ENCODE results near the gene WFDC8. TPM values are rescaled to one million over a fixed set of nuclear protein-coding genes. Genes with fewer than 3 reads are reported as not detected.

WFDC8 gene
- total and polyA plus RNA-seq, 2 of the 13 experiments (the other 11 are each of a cell fraction or from before 2014, with no cell fraction given): not detected

DNA sequence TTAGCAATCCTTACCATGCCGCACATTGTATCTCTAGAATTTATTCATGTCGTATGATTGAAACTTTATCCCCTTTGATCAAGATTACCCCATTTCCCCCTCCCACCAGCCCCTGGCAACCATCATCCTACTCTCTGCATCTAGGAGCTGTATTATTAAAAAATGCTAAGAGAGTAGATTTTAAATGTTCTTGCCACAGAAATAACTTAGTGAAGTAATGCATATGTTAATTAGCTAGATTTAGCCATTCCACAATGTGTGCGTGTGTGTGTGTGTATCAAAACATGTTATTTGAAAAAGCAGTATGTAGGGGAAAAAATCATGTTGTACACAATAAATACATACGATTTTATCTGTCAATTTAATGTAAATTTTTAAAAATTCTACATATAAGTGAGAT is 51.8 kb downstream of the WFDC8 start (continued):
- TF ChIP-seq KLF16 (CRISPR knock-in tag; IDR thresholded peaks at IDR 0.05) (no peak), KDM5A (IDR thresholded peaks at IDR 0.05; ENCODE audit: borderline replicate concordance, low read length) (no peak)

DNA sequence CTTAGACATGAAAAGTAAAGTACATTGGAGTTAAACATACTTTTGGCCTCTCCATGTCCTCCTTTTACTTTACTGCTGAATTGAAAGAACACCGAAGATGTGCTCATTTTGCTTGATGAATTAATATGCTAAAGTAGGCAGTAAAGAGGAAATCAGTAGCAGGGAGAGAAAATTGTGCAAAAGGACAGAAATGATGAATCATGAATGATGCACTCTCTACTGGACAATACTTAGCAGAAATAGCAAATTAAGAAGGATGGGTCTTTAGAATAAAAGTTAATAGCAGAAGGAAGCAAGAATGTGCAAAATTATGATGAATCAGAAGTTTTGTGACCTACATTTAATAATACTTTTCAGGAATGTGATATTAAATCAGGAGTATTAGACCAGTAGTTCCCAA is 55.3 kb downstream of the WFDC8 start:
- BruUV-seq (replicated peaks): no TSS peak
- Histone ChIP-seq H3K36me3 (replicated peaks in 1 of 2; ENCODE audit: control insufficient read depth in 1 of 2, insufficient read depth in 2 of 2, low read length in 2 of 2) (no peaks in the 10 kb centered on the region), H3K4me1 (ENCODE audit: insufficient read depth, low read length) (no peaks in the 10 kb centered on the region), H3K9me3 (ENCODE audit: low read length) (no peaks in the 10 kb centered on the region), H4K20me1 (ENCODE audit: insufficient read depth, low read length) (no peaks in the 10 kb centered on the region), H3K27ac (ENCODE audit: extremely low read length, insufficient read depth, low read length) (no peak overlapping the region), H3K4me3 (replicated peaks in 1 of 3; ENCODE audit: insufficient read depth in 1 of 3, low read depth in 2 of 3, low read length in 3 of 3) (no peak overlapping the region), H3K79me2 (ENCODE audit: insufficient read depth, low read length) (no peaks in the 10 kb centered on the region), H3K9ac (ENCODE audit: insufficient read depth, low read depth, low read length) (no peak overlapping the region), H3K4me2 (ENCODE audit: low read depth, low read length) (no peak overlapping the region), H2AFZ (ENCODE audit: low read length) (no peak overlapping the region), H3K27me3 (ENCODE audit: control insufficient read depth in 1 of 2, insufficient read depth in 2 of 2, low read length in 2 of 2) (peaks cover 0 to 6% of the 10 kb centered on the region in 2 experiments; a peak in 1 of 5 replicates)
- DNase-seq (ENCODE audit: low spot score): no peak
- in situ Hi-C loops (cut with HindIII; ENCODE audit: extremely low pct_ligation_motif_present, low pct_unique_long_range_greater_than_20kb) (no loop called here), intact Hi-C loops (cut with micrococcal nuclease; ENCODE audit: unreplicated experiment) (no loop called here)
- 0% methylated on average over 1 of the region's 1 CpG for WGBS (ENCODE audit: low lambda C conversion rate)
- no peak for TF ChIP-seq RCOR2 (CRISPR knock-in tag; IDR thresholded peaks at IDR 0.05)
- CTCF ChIA-PET (ENCODE audit: low intra/inter-chr PET ratio, low total read pairs): no interaction called here
- POLR2A ChIA-PET: no interaction called here
- ATAC-seq: no peak
- no peak for FAIRE-seq

DNA sequence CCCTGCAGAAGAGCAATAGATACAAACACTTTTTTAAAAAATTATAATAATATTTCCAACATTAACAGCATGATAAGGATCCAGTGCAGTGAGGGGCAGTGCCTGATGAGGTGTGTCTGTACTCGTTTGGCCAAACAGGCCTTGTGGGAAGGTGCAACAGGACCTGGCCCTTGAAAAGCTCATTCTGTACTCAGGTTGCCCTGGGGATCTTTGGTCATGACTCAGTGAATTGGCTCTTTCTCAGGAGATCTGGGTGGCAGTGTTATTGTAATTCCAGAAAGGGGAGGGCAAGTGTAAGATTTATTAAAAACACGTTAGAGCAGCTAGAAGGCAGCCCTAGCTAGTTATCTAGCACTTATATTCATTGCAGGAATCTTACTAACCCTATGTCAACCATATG is 60.8 kb downstream of the WFDC8 start:
- H3K9me3 ChIP-seq (ENCODE audit: low read length): no peaks in the 10 kb centered on the region
- H3K9ac ChIP-seq (ENCODE audit: insufficient read depth, low read depth, low read length): no peak overlapping the region
- no peak overlapping the region for H2AFZ ChIP-seq (ENCODE audit: low read length)
- no peaks in the 10 kb centered on the region for H3K27me3 ChIP-seq (ENCODE audit: control insufficient read depth in 1 of 2, insufficient read depth in 2 of 2, low read length in 2 of 2)
- no peaks in the 10 kb centered on the region for H3K36me3 ChIP-seq (replicated peaks in 1 of 2; ENCODE audit: control insufficient read depth in 1 of 2, insufficient read depth in 2 of 2, low read length in 2 of 2)
- H4K20me1 ChIP-seq (ENCODE audit: insufficient read depth, low read length): no peaks in the 10 kb centered on the region
- H3K4me2 ChIP-seq (ENCODE audit: low read depth, low read length): no peak overlapping the region
- ChIA-PET CTCF (ENCODE audit: low intra/inter-chr PET ratio, low total read pairs) (no interaction called here), POLR2A (no interaction called here)
- no peak overlapping the region for H3K27ac ChIP-seq (ENCODE audit: extremely low read length, insufficient read depth, low read length)
- FAIRE-seq: no peak
- intact Hi-C loops (cut with micrococcal nuclease; ENCODE audit: unreplicated experiment) (no loop called here), in situ Hi-C loops (cut with HindIII; ENCODE audit: extremely low pct_ligation_motif_present, low pct_unique_long_range_greater_than_20kb) (no loop called here)
- no peak for ATAC-seq
- no peak for DNase-seq (ENCODE audit: low spot score)
- no peaks in the 10 kb centered on the region for H3K4me1 ChIP-seq (ENCODE audit: insufficient read depth, low read length)
- no peak overlapping the region for H3K4me3 ChIP-seq (replicated peaks in 1 of 3; ENCODE audit: insufficient read depth in 1 of 3, low read depth in 2 of 3, low read length in 3 of 3)
- no peaks in the 10 kb centered on the region for H3K79me2 ChIP-seq (ENCODE audit: insufficient read depth, low read length)
- no TSS peak for BruUV-seq (replicated peaks)
- TF ChIP-seq ZNF816 (CRISPR knock-in tag; IDR thresholded peaks at IDR 0.05; ENCODE audit: borderline replicate concordance) (no peak), SP5 (CRISPR knock-in tag; IDR thresholded peaks at IDR 0.05; ENCODE audit: borderline replicate concordance, low read depth) (no peak), KDM5B (CRISPR knock-in tag; IDR thresholded peaks at IDR 0.05; ENCODE audit: borderline replicate concordance) (no peak), RAD51 (IDR thresholded peaks at IDR 0.05; ENCODE audit: borderline replicate concordance) (no peak), ZNF616 (CRISPR knock-in tag; IDR thresholded peaks at IDR 0.05; ENCODE audit: low read depth) (no peak), SIN3B (IDR thresholded peaks at IDR 0.05; ENCODE audit: low read length) (no peak)
- TF ChIP-seq, protein P1, sequence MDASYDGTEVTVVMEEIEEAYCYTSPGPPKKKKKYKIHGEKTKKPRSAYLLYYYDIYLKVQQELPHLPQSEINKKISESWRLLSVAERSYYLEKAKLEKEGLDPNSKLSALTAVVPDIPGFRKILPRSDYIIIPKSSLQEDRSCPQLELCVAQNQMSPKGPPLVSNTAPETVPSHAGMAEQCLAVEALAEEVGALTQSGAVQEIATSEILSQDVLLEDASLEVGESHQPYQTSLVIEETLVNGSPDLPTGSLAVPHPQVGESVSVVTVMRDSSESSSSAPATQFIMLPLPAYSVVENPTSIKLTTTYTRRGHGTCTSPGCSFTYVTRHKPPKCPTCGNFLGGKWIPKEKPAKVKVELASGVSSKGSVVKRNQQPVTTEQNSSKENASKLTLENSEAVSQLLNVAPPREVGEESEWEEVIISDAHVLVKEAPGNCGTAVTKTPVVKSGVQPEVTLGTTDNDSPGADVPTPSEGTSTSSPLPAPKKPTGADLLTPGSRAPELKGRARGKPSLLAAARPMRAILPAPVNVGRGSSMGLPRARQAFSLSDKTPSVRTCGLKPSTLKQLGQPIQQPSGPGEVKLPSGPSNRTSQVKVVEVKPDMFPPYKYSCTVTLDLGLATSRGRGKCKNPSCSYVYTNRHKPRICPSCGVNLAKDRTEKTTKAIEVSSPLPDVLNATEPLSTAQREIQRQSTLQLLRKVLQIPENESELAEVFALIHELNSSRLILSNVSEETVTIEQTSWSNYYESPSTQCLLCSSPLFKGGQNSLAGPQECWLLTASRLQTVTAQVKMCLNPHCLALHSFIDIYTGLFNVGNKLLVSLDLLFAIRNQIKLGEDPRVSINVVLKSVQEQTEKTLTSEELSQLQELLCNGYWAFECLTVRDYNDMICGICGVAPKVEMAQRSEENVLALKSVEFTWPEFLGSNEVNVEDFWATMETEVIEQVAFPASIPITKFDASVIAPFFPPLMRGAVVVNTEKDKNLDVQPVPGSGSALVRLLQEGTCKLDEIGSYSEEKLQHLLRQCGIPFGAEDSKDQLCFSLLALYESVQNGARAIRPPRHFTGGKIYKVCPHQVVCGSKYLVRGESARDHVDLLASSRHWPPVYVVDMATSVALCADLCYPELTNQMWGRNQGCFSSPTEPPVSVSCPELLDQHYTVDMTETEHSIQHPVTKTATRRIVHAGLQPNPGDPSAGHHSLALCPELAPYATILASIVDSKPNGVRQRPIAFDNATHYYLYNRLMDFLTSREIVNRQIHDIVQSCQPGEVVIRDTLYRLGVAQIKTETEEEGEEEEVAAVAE (CRISPR knock-in tag; IDR thresholded peaks at IDR 0.05; ENCODE audit: borderline replicate concordance): no peak
- TF ChIP-seq, protein P2, sequence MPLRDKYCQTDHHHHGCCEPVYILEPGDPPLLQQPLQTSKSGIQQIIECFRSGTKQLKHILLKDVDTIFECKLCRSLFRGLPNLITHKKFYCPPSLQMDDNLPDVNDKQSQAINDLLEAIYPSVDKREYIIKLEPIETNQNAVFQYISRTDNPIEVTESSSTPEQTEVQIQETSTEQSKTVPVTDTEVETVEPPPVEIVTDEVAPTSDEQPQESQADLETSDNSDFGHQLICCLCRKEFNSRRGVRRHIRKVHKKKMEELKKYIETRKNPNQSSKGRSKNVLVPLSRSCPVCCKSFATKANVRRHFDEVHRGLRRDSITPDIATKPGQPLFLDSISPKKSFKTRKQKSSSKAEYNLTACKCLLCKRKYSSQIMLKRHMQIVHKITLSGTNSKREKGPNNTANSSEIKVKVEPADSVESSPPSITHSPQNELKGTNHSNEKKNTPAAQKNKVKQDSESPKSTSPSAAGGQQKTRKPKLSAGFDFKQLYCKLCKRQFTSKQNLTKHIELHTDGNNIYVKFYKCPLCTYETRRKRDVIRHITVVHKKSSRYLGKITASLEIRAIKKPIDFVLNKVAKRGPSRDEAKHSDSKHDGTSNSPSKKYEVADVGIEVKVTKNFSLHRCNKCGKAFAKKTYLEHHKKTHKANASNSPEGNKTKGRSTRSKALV (CRISPR knock-in tag; IDR thresholded peaks at IDR 0.05): no peak
- 1% methylated on average over 2 of the region's 2 CpGs for WGBS (ENCODE audit: low lambda C conversion rate)
